Measurements from ENCODE around the gene ATXN1.

GRCh38 chr6:16490616-16491015 lies 270.6 kb downstream of the ATXN1 start:
- TF ChIP-seq POLR2A (IDR thresholded peaks at IDR 0.05; ENCODE audit: low read length) (no peak), GATA1 (IDR thresholded peaks at IDR 0.05; ENCODE audit: low read depth, low read length) (no peak)
